GM23338 (cell line): ENCODE results near the gene ANO4. TPM values are rescaled to one million over a fixed set of nuclear protein-coding genes. Genes with fewer than 3 reads are reported as not detected.

Experiments
- ATAC-seq: fragments of 200-7000 bp; cut with Tn5 transposase; 3 replicates; pipeline ENCODE4 v1.9.1; 2020
- DNase-seq: peaks from one replicate; pipeline ENCODE4 v3.0.0-alpha.2; 2015; ENCODE audit warnings: low spot score
- H2AFZ ChIP-seq: fragments of 200-600 bp; sonication (generic); 2 replicates; pipeline ENCODE4 v1.8.0; 2016; ENCODE audit warnings: antibody characterized with exemption, mild to moderate bottlenecking, moderate library complexity
- H3F3A ChIP-seq: fragments of 200-600 bp; sonication (generic); replicated peaks from 2 replicates; pipeline ENCODE4 v1.8.0; 2017; ENCODE audit warnings: antibody characterized with exemption, mixed run types, low read depth
- H3K27ac ChIP-seq: fragments of 200-600 bp; sonication (generic); 2 replicates; pipeline ENCODE4 v1.6.1; 2016; ENCODE audit warnings: low read depth
- H3K27me3 ChIP-seq: fragments of 200-600 bp; sonication (generic); 2 replicates; pipeline ENCODE4 v1.8.0; 2016; ENCODE audit warnings: mild to moderate bottlenecking, mixed run types, moderate library complexity; ENCODE audit not compliant: insufficient read depth
- H3K36me3 ChIP-seq: fragments of 200-600 bp; sonication (generic); 2 replicates; pipeline ENCODE4 v1.8.0; 2016; ENCODE audit warnings: mild to moderate bottlenecking; ENCODE audit not compliant: insufficient read depth
- H3K4me1 ChIP-seq: fragments of 200-600 bp; sonication (generic); 2 replicates; pipeline ENCODE4 v1.8.0; 2016; ENCODE audit warnings: mild to moderate bottlenecking, moderate library complexity; ENCODE audit not compliant: insufficient read depth
- H3K4me2 ChIP-seq: fragments of 200-600 bp; sonication (generic); 2 replicates; pipeline ENCODE4 v1.7.1; 2017; ENCODE audit warnings: mixed run types
- H3K4me3 ChIP-seq: fragments of 200-600 bp; sonication (generic); 2 replicates; pipeline ENCODE4 v1.6.1; 2016; ENCODE audit warnings: mixed run types
- H3K79me2 ChIP-seq: fragments of 200-600 bp; sonication (generic); replicated peaks from 2 replicates; pipeline ENCODE4 v1.8.0; 2017; ENCODE audit warnings: mild to moderate bottlenecking; ENCODE audit not compliant: insufficient read depth
- H3K9me2 ChIP-seq: fragments of 200-600 bp; sonication (generic); 2 replicates; pipeline ENCODE4 v1.8.0; 2017; ENCODE audit not compliant: insufficient read depth
- H4K20me1 ChIP-seq: fragments of 200-600 bp; sonication (generic); replicated peaks from 2 replicates; pipeline ENCODE4 v1.8.0; 2017; ENCODE audit warnings: mild to moderate bottlenecking; ENCODE audit not compliant: insufficient read depth
- H3K27ac Mint-ChIP-seq: 2 replicates; pipeline ENCODE4 v1.8.0; 2020; ENCODE audit warnings: inconsistent platforms, mild to moderate bottlenecking, moderate library complexity, mixed read lengths
- H3K27me3 Mint-ChIP-seq: 3 replicates; pipeline ENCODE4 v1.8.0; 2022; ENCODE audit warnings: low read depth, mild to moderate bottlenecking, moderate library complexity, mixed read lengths, inconsistent platforms; ENCODE audit not compliant: insufficient read depth, poor library complexity
- H3K36me3 Mint-ChIP-seq: 3 replicates; pipeline ENCODE4 v1.8.0; 2021; ENCODE audit warnings: low read depth, mild to moderate bottlenecking, inconsistent platforms, moderate library complexity, mixed read lengths
- H3K4me1 Mint-ChIP-seq: 3 replicates; pipeline ENCODE4 v1.8.0; 2020; ENCODE audit warnings: mild to moderate bottlenecking, inconsistent platforms, mixed read lengths
- H3K4me3 Mint-ChIP-seq: 3 replicates; pipeline ENCODE4 v1.8.0; 2021; ENCODE audit warnings: moderate library complexity, mild to moderate bottlenecking, inconsistent platforms, mixed read lengths
- H3K9me3 Mint-ChIP-seq: 3 replicates; pipeline ENCODE4 v1.8.0; 2020; ENCODE audit warnings: moderate library complexity, mild to moderate bottlenecking, inconsistent platforms, mixed read lengths
- CREB1 ChIP-seq: fragments of 250-450 bp; sonication (Bioruptor Pico); IDR thresholded peaks from 2 replicates; pipeline ENCODE4 v1.5.0; 2020; ENCODE audit warnings: low read depth, mild to moderate bottlenecking, moderate library complexity
- EZH2 ChIP-seq: fragments of 200-600 bp; sonication (generic); IDR thresholded peaks from one replicate; pipeline ENCODE4 v1.8.0; 2017; ENCODE audit warnings: antibody characterized with exemption, mild to moderate bottlenecking, low read depth; ENCODE audit not compliant: unreplicated experiment
- NANOG ChIP-seq: IDR thresholded peaks from 2 replicates; pipeline ENCODE4 v1.6.1; 2016; ENCODE audit warnings: antibody characterized with exemption, borderline replicate concordance
- POLR2AphosphoS5 ChIP-seq: IDR thresholded peaks from 2 replicates; pipeline ENCODE4 v1.6.1; 2016; ENCODE audit warnings: antibody characterized with exemption, low read depth
- ZNF331 ChIP-seq: fragments of 250-450 bp; sonication (Bioruptor Pico); IDR thresholded peaks from 2 replicates; pipeline ENCODE4 v1.5.0; 2020; ENCODE audit warnings: low read depth, mild to moderate bottlenecking, moderate library complexity
- polyA plus RNA-seq: library from polyadenylated mRNA; unstranded; fragments of >200 nt; fragmentation: Nextera tagmentation; extraction: Ambion mirVana; gene quantifications from 2 replicates; pipeline ENCODE4 v1.2.1, GENCODE V29; 2016
- total RNA-seq: library from RNA; depleted of rRNA; stranded (reverse); fragments of >200 nt; shearing (Covaris generic); gene quantifications from 2 replicates; pipeline ENCODE4 v1.2.3, GENCODE V29; 2014
- TF ChIP-seq, protein P1 (sequence below), 2 experiments: fragments of 200-600 bp in 1 of 2; sonication (generic) in 1 of 2; conservative IDR thresholded peaks; 2 replicates each; pipeline versions ENCODE4 v1.5.1 to v1.6.1; 2016 to 2017; ENCODE audit warnings: antibody characterized with exemption in 2 of 2, low read depth in 2 of 2, mild to moderate bottlenecking in 2 of 2, moderate library complexity in 1 of 2
- TF ChIP-seq, protein P2 (sequence below): fragments of 250-450 bp; sonication (Bioruptor Pico); IDR thresholded peaks from 2 replicates; pipeline ENCODE4 v1.5.0; 2020; ENCODE audit warnings: mild to moderate bottlenecking, moderate library complexity

Gene ANO4
- total and polyA plus RNA-seq, 2 experiments from 2014 or later, result 1.7 to 8.7 TPM

DNA sequence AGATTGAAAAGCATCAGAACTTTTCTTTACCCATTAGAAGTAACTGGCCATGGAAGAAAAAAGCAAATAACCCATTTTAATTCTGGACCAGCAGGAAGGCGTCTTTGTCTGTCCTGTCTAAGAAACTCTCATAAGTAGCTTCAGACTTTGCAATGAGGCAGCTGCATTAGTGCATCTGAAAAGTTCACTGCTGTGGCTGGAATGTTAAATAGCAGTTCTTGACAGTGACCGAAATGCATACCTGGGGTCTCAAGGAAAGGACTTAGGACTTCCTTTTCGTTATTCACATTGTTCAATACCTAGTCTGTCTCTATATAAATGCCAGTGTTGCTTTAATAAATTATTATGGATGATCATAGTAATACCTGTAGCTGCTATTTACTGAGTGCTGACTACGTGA, 125.9 kb downstream of the ANO4 start (continued):
- TF ChIP-seq CREB1 (CRISPR knock-in tag) (no peak), NANOG (no peak), EZH2 (no peak), ZNF331 (CRISPR knock-in tag) (no peak)

DNA sequence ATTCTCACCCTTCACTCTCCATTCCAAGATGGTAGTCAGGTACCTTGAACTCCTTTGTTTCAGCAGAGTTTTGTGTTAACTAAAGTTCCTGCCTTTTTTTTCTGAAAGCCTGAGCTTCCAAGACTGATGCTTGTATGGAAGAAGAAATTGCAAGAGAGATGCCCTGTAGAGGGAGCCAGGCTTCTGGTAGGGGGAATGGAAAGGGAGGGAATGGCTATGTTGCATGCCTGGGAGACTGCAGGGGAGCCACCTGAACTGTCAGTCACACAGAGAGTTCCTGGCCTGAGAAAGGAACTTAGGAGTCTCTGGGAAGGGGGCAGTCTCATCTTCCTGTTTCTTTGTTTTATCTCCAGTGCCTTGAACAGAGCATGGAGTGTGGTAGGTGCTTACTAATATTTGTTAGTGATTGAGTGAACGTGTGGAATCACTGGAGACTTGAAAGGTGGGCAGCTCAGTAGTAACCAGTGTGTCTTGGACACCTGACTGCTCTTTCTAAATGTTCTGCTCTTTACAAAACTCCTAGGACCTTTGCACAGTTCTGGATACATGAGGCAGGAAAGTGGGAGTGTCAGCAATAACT, 132.2 kb downstream of the ANO4 start:
- no peak overlapping the region for H2AFZ ChIP-seq
- peak overlapping the region; percentile 91 for H3K27ac Mint-ChIP-seq

More for the DNA sequence above, 132.2 kb downstream of the ANO4 start:
- H3F3A ChIP-seq, result no peaks in the 10 kb centered on the region
- Mint-ChIP-seq H3K4me3 (no peak overlapping the region), H3K36me3 (no peaks in the 10 kb centered on the region), H3K27me3 (peaks cover 2% of the 10 kb centered on the region), H3K9me3 (no peaks in the 10 kb centered on the region), H3K4me1 (peaks cover 24% of the 10 kb centered on the region)
- H3K27ac ChIP-seq, result no peak overlapping the region
- no peak overlapping the region for H3K4me2 ChIP-seq
- peak; percentile 94 for DNase-seq
- no peaks in the 10 kb centered on the region for H4K20me1 ChIP-seq
- peak; percentile 100 for ATAC-seq
- no peaks in the 10 kb centered on the region for H3K79me2 ChIP-seq
- H3K4me1 ChIP-seq, result no peaks in the 10 kb centered on the region; the same call in 1 of the 2 replicates
- H3K27me3 ChIP-seq, result no peaks in the 10 kb centered on the region
- H3K9me2 ChIP-seq, result no peaks in the 10 kb centered on the region
- H3K36me3 ChIP-seq, result no peaks in the 10 kb centered on the region
- TF ChIP-seq, protein P1, sequence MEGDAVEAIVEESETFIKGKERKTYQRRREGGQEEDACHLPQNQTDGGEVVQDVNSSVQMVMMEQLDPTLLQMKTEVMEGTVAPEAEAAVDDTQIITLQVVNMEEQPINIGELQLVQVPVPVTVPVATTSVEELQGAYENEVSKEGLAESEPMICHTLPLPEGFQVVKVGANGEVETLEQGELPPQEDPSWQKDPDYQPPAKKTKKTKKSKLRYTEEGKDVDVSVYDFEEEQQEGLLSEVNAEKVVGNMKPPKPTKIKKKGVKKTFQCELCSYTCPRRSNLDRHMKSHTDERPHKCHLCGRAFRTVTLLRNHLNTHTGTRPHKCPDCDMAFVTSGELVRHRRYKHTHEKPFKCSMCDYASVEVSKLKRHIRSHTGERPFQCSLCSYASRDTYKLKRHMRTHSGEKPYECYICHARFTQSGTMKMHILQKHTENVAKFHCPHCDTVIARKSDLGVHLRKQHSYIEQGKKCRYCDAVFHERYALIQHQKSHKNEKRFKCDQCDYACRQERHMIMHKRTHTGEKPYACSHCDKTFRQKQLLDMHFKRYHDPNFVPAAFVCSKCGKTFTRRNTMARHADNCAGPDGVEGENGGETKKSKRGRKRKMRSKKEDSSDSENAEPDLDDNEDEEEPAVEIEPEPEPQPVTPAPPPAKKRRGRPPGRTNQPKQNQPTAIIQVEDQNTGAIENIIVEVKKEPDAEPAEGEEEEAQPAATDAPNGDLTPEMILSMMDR (conservative IDR thresholded peaks at IDR 0.05; ENCODE audit: low read depth in 2 of 2), result peak; percentile 78 to 87
- TF ChIP-seq POLR2AphosphoS5 (no peak), CREB1 (CRISPR knock-in tag) (no peak)
- TF ChIP-seq, protein P2, sequence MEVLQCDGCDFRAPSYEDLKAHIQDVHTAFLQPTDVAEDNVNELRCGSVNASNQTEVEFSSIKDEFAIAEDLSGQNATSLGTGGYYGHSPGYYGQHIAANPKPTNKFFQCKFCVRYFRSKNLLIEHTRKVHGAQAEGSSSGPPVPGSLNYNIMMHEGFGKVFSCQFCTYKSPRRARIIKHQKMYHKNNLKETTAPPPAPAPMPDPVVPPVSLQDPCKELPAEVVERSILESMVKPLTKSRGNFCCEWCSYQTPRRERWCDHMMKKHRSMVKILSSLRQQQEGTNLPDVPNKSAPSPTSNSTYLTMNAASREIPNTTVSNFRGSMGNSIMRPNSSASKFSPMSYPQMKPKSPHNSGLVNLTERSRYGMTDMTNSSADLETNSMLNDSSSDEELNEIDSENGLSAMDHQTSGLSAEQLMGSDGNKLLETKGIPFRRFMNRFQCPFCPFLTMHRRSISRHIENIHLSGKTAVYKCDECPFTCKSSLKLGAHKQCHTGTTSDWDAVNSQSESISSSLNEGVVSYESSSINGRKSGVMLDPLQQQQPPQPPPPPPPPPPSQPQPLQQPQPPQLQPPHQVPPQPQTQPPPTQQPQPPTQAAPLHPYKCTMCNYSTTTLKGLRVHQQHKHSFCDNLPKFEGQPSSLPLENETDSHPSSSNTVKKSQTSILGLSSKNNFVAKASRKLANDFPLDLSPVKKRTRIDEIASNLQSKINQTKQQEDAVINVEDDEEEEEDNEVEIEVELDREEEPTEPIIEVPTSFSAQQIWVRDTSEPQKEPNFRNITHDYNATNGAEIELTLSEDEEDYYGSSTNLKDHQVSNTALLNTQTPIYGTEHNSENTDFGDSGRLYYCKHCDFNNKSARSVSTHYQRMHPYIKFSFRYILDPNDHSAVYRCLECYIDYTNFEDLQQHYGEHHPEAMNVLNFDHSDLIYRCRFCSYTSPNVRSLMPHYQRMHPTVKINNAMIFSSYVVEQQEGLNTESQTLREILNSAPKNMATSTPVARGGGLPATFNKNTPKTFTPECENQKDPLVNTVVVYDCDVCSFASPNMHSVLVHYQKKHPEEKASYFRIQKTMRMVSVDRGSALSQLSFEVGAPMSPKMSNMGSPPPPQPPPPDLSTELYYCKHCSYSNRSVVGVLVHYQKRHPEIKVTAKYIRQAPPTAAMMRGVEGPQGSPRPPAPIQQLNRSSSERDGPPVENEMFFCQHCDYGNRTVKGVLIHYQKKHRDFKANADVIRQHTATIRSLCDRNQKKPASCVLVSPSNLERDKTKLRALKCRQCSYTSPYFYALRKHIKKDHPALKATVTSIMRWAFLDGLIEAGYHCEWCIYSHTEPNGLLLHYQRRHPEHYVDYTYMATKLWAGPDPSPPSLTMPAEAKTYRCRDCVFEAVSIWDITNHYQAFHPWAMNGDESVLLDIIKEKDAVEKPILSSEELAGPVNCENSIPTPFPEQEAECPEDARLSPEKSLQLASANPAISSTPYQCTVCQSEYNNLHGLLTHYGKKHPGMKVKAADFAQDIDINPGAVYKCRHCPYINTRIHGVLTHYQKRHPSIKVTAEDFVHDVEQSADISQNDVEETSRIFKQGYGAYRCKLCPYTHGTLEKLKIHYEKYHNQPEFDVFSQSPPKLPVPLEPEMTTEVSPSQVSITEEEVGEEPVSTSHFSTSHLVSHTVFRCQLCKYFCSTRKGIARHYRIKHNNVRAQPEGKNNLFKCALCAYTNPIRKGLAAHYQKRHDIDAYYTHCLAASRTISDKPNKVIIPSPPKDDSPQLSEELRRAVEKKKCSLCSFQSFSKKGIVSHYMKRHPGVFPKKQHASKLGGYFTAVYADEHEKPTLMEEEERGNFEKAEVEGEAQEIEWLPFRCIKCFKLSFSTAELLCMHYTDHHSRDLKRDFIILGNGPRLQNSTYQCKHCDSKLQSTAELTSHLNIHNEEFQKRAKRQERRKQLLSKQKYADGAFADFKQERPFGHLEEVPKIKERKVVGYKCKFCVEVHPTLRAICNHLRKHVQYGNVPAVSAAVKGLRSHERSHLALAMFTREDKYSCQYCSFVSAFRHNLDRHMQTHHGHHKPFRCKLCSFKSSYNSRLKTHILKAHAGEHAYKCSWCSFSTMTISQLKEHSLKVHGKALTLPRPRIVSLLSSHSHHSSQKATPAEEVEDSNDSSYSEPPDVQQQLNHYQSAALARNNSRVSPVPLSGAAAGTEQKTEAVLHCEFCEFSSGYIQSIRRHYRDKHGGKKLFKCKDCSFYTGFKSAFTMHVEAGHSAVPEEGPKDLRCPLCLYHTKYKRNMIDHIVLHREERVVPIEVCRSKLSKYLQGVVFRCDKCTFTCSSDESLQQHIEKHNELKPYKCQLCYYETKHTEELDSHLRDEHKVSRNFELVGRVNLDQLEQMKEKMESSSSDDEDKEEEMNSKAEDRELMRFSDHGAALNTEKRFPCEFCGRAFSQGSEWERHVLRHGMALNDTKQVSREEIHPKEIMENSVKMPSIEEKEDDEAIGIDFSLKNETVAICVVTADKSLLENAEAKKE, result peak; percentile 25; the same call in 1 of the 2 replicates
- no peak overlapping the region for H3K4me3 ChIP-seq
